Cerebellar nuclear complex (tissue), 1 donor: ENCODE measurements around the gene HSD17B2.
"Not testable (repeated sequence)": the region's sequence is repeated elsewhere in the genome, so short reads cannot be mapped to it uniquely, and the experiment has no call there.

Experiments
- DNase-seq, 2 experiments: peaks; one replicate each; lab custom pipeline; 2025; lab: John Stamatoyannopoulos, UW

HSD17B2 gene

GRCh38 chr16:82133798-82134197, 98.7 kb downstream of the HSD17B2 start:
- DNase-seq: no peak

DNA sequence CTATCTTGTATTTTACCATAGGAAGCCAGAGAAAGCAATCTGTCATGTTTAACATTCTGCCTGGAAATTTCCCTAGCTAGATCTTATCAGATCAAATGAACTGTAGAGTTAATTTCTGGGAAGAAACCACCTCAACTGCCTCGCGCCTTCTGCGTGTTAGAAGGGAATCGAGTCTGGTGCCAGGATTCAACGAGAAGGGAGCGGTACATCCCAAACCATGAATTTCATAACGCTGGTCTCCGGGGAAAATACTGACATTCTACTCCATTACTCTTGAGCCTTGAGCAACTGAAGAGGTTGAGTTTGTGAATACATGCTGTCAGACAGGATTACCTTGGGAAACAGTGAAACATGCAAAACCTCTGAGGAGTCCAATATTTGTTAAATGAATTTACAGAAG, 99.8 kb downstream of the HSD17B2 start:
- DNase-seq: no peak

DNA sequence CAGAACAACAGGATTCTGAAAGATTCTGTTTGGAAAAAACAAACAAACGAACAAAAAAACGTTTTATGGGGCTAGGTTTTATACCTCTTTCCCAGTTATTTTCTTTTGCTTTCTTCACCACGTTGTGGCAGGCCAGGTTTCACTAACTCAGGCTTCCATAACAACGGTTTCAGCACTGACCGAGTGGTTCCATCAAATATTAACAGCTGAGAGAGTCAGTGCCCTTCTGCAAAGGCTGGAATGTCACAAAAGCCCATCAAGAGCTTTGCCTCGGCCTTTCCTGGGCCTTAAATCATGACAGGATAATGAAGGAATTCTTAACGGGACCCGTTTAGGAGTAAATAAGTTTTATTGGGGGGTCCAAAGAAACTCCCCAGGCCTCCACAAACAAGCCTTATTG, 100.8 kb downstream of the HSD17B2 start:
- no peak for DNase-seq

DNA sequence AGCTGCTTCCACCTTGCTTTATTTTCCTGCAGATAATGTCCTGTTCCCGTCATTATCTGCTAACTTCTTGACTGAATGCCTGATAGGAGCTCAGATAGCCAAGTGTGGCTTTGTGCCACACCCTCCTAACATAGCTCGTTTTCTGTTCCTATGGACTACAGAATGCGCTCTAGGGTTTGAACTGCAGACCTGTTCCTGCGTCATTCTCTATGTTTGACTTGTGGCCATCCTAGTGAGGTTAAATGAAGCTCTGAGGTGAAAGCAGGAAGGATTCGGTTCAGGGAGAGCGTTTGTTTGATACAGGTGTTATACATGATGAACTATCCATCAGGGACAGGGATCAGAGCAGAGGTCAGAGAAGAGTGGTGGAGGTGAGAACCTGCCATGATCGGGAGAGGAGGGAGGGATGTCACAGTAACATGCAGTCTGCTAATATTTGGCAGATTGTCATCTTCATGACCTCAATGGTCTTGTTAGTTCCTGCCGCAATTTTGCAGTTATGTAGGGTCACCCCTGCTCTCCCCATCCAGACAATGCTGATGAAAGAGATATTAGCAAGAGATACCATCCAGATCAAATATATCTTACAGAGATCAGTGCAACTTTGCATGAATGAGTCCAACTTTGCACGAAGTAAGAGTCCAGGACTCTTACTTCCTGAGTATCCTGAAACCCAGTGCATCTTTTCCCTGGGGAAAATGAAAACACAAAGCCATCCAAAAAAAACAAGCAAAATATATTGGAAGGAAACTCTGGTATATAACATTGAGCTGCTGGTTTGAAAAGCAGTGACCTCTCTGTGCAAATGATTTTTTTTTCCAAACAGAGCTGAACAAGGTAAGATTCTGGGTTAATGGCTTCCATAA, 102.1 kb downstream of the HSD17B2 start:
- no peak for DNase-seq

DNA sequence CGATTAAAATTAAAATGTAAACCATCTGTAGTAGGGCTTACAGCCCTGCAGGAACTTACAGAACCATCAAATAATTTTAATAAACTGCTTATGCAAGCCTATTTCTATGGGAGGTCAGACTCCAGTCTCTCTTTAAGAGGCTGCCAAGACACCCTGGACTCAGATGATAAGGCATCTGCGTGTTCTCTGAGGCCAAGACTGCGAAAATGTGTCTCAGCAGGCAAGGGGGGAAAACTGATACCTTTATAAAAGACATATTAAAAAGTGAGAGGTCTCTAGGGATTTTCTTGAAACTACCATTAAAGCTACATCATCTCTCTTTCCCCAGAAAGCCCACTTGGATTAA, 102.7 kb downstream of the HSD17B2 start:
- DNase-seq: no peak

DNA sequence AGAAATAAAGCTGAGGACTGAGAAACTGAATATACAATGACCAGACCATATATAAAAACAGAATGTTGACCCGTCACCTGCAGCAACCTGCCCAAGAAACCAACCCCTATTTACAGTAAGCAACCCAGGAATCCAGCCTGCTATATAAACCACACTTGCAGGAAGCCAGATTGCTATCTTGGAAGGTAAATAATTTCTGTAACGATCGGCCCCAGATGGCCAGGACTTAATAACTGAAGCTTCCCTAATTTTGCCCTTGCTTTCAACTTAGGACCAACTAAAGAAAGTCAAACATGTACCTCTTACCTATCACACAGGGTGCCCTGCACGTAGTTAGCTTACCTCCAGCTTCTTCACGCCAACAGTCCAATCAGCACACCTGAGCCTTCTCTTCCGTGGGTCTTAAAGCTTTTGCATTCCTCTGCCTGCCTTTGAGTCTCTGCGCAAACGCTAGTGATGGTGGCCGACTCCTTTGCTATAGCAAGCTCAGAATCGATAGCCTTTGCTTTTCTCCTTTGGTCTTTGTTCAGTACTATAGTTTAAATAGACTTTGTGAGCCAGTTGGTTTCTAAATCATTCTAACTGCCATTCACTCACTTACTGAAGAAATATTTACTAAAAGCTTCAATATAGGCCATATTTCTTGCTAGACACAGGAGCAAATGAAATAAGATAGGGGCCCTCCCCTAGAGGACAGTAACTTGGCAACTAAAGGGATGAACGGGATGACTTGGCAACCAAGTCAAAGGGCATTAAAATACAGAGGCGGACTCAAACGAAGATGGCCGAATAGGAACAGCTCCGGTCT, 103.6 kb downstream of the HSD17B2 start:
- no peak for DNase-seq

GRCh38 chr16:82139286-82139571, 104.2 kb downstream of the HSD17B2 start:
- DNase-seq: not testable (repeated sequence)

DNA sequence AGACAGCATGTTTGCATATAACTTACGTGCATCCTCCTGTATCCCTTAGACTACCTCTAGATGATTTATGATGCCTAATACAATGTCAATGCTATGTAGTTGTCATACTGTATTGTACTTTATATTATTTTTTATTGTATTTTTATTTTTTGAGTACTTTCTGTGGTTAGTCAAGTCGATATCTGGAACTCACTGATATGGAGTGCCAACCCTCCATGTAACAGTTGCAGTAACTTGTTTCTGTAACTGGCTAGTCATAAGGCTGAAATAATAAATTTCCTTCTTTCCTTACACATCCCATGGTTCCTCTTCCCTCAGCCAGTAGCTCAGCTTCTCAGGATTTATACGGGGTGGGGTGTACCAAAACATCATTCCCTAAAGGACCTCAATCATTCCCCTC, 111.5 kb downstream of the HSD17B2 start:
- DNase-seq: no peak

- DNase-seq: no peak
These were observed 111.9 kb downstream of the HSD17B2 start for GRCh38 chr16:82146957-82147356.

- no peak for DNase-seq
These were observed 112.5 kb downstream of the HSD17B2 start for GRCh38 chr16:82147546-82147945.
